ENCODE results near the gene MSL3. TPM values are rescaled to one million over a fixed set of nuclear protein-coding genes. Genes with fewer than 3 reads are reported as not detected.
A peak's percentile ranks its signal among the peaks of the same experiment; 100 is the strongest.

The MSL3 gene
- total RNA-seq, 4 donors from 2014 or later: 14.2 to 29.6 (median 17.6) TPM

GRCh38 chrX:11754958-11755645 is 2.9 kb upstream of the MSL3 start:
- H3K27me3 ChIP-seq: no peaks in the 10 kb centered on the region
- TF ChIP-seq CTCF (IDR thresholded peaks at IDR 0.05) (no peak), POLR2A (IDR thresholded peaks at IDR 0.05) (no peak)
- DNase-seq: no peak
- H3K4me3 ChIP-seq: no peak overlapping the region
- WGBS, 2 donors: 90 to 96% methylated on average over 9 to 15 of the region's 18 CpGs
- H3K36me3 ChIP-seq: no peaks in the 10 kb centered on the region
- H3K27ac ChIP-seq: no peak overlapping the region
- H3K4me1 ChIP-seq: peaks cover 0 to 14% (median 0%) of the 10 kb centered on the region in 3 donors
- intact Hi-C loops (cut with DNase I): no loop called here
- H3K9me3 ChIP-seq: no peaks in the 10 kb centered on the region

GRCh38 chrX:11755724-11756123 is 2.3 kb upstream of the MSL3 start:
- Histone ChIP-seq H3K4me3 (no peak overlapping the region), H3K9me3 (no peaks in the 10 kb centered on the region), H3K36me3 (peaks cover 0 to 1% (median 0%) of the 10 kb centered on the region in 3 donors), H3K4me1 (peaks cover 0 to 20% (median 0%) of the 10 kb centered on the region in 3 donors), H3K27ac (no peak overlapping the region), H3K27me3 (no peaks in the 10 kb centered on the region)
- TF ChIP-seq CTCF (IDR thresholded peaks at IDR 0.05) (no peak), POLR2A (IDR thresholded peaks at IDR 0.05) (no peak)
- intact Hi-C loops (cut with DNase I): no loop called here
- 56 to 58% methylated on average over 2 of the region's 2 CpGs for WGBS, 2 donors
- no peak for DNase-seq

- peak overlapping the region in 1 of 4 donors; percentile 79 for H3K4me3 ChIP-seq
- intact Hi-C loops (cut with DNase I): no loop called here
- 25 to 61% methylated on average over 9 to 13 of the region's 15 CpGs for WGBS, 2 donors
- peaks cover 0 to 10% (median 0%) of the 10 kb centered on the region in 3 donors for H3K36me3 ChIP-seq
- no peak for TF ChIP-seq CTCF (IDR thresholded peaks at IDR 0.05)
- no peak for TF ChIP-seq POLR2A (IDR thresholded peaks at IDR 0.05)
- no peaks in the 10 kb centered on the region for H3K27me3 ChIP-seq
- DNase-seq: no peak
- H3K27ac ChIP-seq: peak overlapping the region in 2 of 4 donors; percentile 73 to 94
- peaks cover 0 to 24% (median 0%) of the 10 kb centered on the region in 3 donors for H3K4me1 ChIP-seq
- no peaks in the 10 kb centered on the region for H3K9me3 ChIP-seq
Observed at GRCh38 chrX:11756354-11757318, 1.4 kb upstream of the MSL3 start.

- WGBS, 2 donors: 19% methylated on average over 9 of the region's 14 CpGs; no CpG with 5 or more reads in 1 of the 2 donors
- peaks cover 0 to 18% (median 0%) of the 10 kb centered on the region in 3 donors for H3K36me3 ChIP-seq
- no peak for DNase-seq
- H3K4me1 ChIP-seq: peaks cover 0 to 24% (median 0%) of the 10 kb centered on the region in 3 donors
- peak overlapping the region; percentile 73 to 94 (median 91) for H3K27ac ChIP-seq
- intact Hi-C loops (cut with DNase I): no loop called here
- TF ChIP-seq CTCF (IDR thresholded peaks at IDR 0.05): no peak
- TF ChIP-seq POLR2A (IDR thresholded peaks at IDR 0.05): no peak
- peak overlapping the region; percentile 65 to 79 (median 74) for H3K4me3 ChIP-seq
- H3K9me3 ChIP-seq: no peaks in the 10 kb centered on the region
- H3K27me3 ChIP-seq: no peaks in the 10 kb centered on the region
Observed at GRCh38 chrX:11757397-11757718, 679 bp upstream of the MSL3 start.
